Upper lobe of left lung (tissue), 4 donors: ENCODE measurements around the gene FEM1A.

Experiments used
- CTCF ChIP-seq, 6 experiments: fragments of 450-650 bp in 4 of 6; fragments of 200-600 bp in 2 of 6; sonication (generic) in 2 of 6; IDR thresholded peaks; one replicate each; pipeline ENCODE4 v1.5.1; 2016 to 2019; ENCODE audit warnings: antibody characterized with exemption in 6 of 6
- EP300 ChIP-seq, 4 donors: sonication (generic); formaldehyde crosslinking; IDR thresholded peaks; one replicate each; pipeline ENCODE4 v1.5.1; 2017; ENCODE audit warnings: antibody characterized with exemption in 4 of 4, control low read depth in 2 of 4

GRCh38 chr19:4764393-4764660 is 27.2 kb upstream of the FEM1A start:
- TF ChIP-seq EP300 (IDR thresholded peaks at IDR 0.05) (no peak), CTCF (IDR thresholded peaks at IDR 0.05) (no peak)
